ENCODE measurements around the gene ITGA5.

- TF ChIP-seq POLR2AphosphoS5 (IDR thresholded peaks at IDR 0.05; ENCODE audit: low read depth, low read length) (no peak), TAF1 (IDR thresholded peaks at IDR 0.05; ENCODE audit: low read depth, low read length) (no peak), PAX5 (IDR thresholded peaks at IDR 0.05; ENCODE audit: insufficient read depth, low read length, severe bottlenecking) (no peak), POLR2A (IDR thresholded peaks at IDR 0.05; ENCODE audit: low read depth, low read length) (no peak), SPI1 (IDR thresholded peaks at IDR 0.05; ENCODE audit: low read depth, low read length) (no peak)
These were observed 11.5 kb upstream of the ITGA5 start for GRCh38 chr12:54430471-54431069.

All from GM12891 (cell line).